GM23338 (cell line): ENCODE measurements around the gene MCM3AP. TPM values are rescaled to one million over a fixed set of nuclear protein-coding genes. Genes with fewer than 3 reads are reported as not detected.
"Not testable (repeated sequence)": the region's sequence is repeated elsewhere in the genome, so short reads cannot be mapped to it uniquely, and the experiment has no call there.

Experiments used
- ATAC-seq: fragments of 200-7000 bp; cut with Tn5 transposase; 3 replicates; pipeline ENCODE4 v1.9.1; 2020
- DNase-seq: peaks from one replicate; pipeline ENCODE4 v3.0.0-alpha.2; 2015; ENCODE audit warnings: low spot score
- H2AFZ ChIP-seq: fragments of 200-600 bp; sonication (generic); 2 replicates; pipeline ENCODE4 v1.8.0; 2016; ENCODE audit warnings: antibody characterized with exemption, mild to moderate bottlenecking, moderate library complexity
- H3F3A ChIP-seq: fragments of 200-600 bp; sonication (generic); replicated peaks from 2 replicates; pipeline ENCODE4 v1.8.0; 2017; ENCODE audit warnings: antibody characterized with exemption, mixed run types, low read depth
- H3K27ac ChIP-seq: fragments of 200-600 bp; sonication (generic); 2 replicates; pipeline ENCODE4 v1.6.1; 2016; ENCODE audit warnings: low read depth
- H3K27me3 ChIP-seq: fragments of 200-600 bp; sonication (generic); 2 replicates; pipeline ENCODE4 v1.8.0; 2016; ENCODE audit warnings: mild to moderate bottlenecking, mixed run types, moderate library complexity; ENCODE audit not compliant: insufficient read depth
- H3K36me3 ChIP-seq: fragments of 200-600 bp; sonication (generic); 2 replicates; pipeline ENCODE4 v1.8.0; 2016; ENCODE audit warnings: mild to moderate bottlenecking; ENCODE audit not compliant: insufficient read depth
- H3K4me1 ChIP-seq: fragments of 200-600 bp; sonication (generic); 2 replicates; pipeline ENCODE4 v1.8.0; 2016; ENCODE audit warnings: mild to moderate bottlenecking, moderate library complexity; ENCODE audit not compliant: insufficient read depth
- H3K4me2 ChIP-seq: fragments of 200-600 bp; sonication (generic); 2 replicates; pipeline ENCODE4 v1.7.1; 2017; ENCODE audit warnings: mixed run types
- H3K4me3 ChIP-seq: fragments of 200-600 bp; sonication (generic); 2 replicates; pipeline ENCODE4 v1.6.1; 2016; ENCODE audit warnings: mixed run types
- H3K79me2 ChIP-seq: fragments of 200-600 bp; sonication (generic); replicated peaks from 2 replicates; pipeline ENCODE4 v1.8.0; 2017; ENCODE audit warnings: mild to moderate bottlenecking; ENCODE audit not compliant: insufficient read depth
- H3K9me2 ChIP-seq: fragments of 200-600 bp; sonication (generic); 2 replicates; pipeline ENCODE4 v1.8.0; 2017; ENCODE audit not compliant: insufficient read depth
- H4K20me1 ChIP-seq: fragments of 200-600 bp; sonication (generic); replicated peaks from 2 replicates; pipeline ENCODE4 v1.8.0; 2017; ENCODE audit warnings: mild to moderate bottlenecking; ENCODE audit not compliant: insufficient read depth
- H3K27ac Mint-ChIP-seq: 2 replicates; pipeline ENCODE4 v1.8.0; 2020; ENCODE audit warnings: inconsistent platforms, mild to moderate bottlenecking, moderate library complexity, mixed read lengths
- H3K27me3 Mint-ChIP-seq: 3 replicates; pipeline ENCODE4 v1.8.0; 2022; ENCODE audit warnings: low read depth, mild to moderate bottlenecking, moderate library complexity, mixed read lengths, inconsistent platforms; ENCODE audit not compliant: insufficient read depth, poor library complexity
- H3K36me3 Mint-ChIP-seq: 3 replicates; pipeline ENCODE4 v1.8.0; 2021; ENCODE audit warnings: low read depth, mild to moderate bottlenecking, inconsistent platforms, moderate library complexity, mixed read lengths
- H3K4me1 Mint-ChIP-seq: 3 replicates; pipeline ENCODE4 v1.8.0; 2020; ENCODE audit warnings: mild to moderate bottlenecking, inconsistent platforms, mixed read lengths
- H3K4me3 Mint-ChIP-seq: 3 replicates; pipeline ENCODE4 v1.8.0; 2021; ENCODE audit warnings: moderate library complexity, mild to moderate bottlenecking, inconsistent platforms, mixed read lengths
- H3K9me3 Mint-ChIP-seq: 3 replicates; pipeline ENCODE4 v1.8.0; 2020; ENCODE audit warnings: moderate library complexity, mild to moderate bottlenecking, inconsistent platforms, mixed read lengths
- JUNB ChIP-seq: IDR thresholded peaks from one replicate; pipeline ENCODE4 v1.6.1; 2016; ENCODE audit warnings: antibody characterized with exemption; ENCODE audit not compliant: unreplicated experiment
- REST ChIP-seq: IDR thresholded peaks from one replicate; pipeline ENCODE4 v1.6.1; 2018; ENCODE audit warnings: antibody characterized with exemption; ENCODE audit not compliant: unreplicated experiment
- STAT1 ChIP-seq: IDR thresholded peaks from one replicate; pipeline ENCODE4 v1.6.1; 2016; ENCODE audit warnings: antibody characterized with exemption; ENCODE audit not compliant: unreplicated experiment
- ZNF331 ChIP-seq: fragments of 250-450 bp; sonication (Bioruptor Pico); IDR thresholded peaks from 2 replicates; pipeline ENCODE4 v1.5.0; 2020; ENCODE audit warnings: low read depth, mild to moderate bottlenecking, moderate library complexity
- polyA plus RNA-seq: library from polyadenylated mRNA; unstranded; fragments of >200 nt; fragmentation: Nextera tagmentation; extraction: Ambion mirVana; gene quantifications from 2 replicates; pipeline ENCODE4 v1.2.1, GENCODE V29; 2016
- total RNA-seq: library from RNA; depleted of rRNA; stranded (reverse); fragments of >200 nt; shearing (Covaris generic); gene quantifications from 2 replicates; pipeline ENCODE4 v1.2.3, GENCODE V29; 2014
- TF ChIP-seq, protein P1 (sequence below), 2 experiments: fragments of 200-600 bp in 1 of 2; sonication (generic) in 1 of 2; conservative IDR thresholded peaks; 2 replicates each; pipeline versions ENCODE4 v1.5.1 to v1.6.1; 2016 to 2017; ENCODE audit warnings: antibody characterized with exemption in 2 of 2, low read depth in 2 of 2, mild to moderate bottlenecking in 2 of 2, moderate library complexity in 1 of 2

MCM3AP gene
- total and polyA plus RNA-seq, 2 experiments from 2014 or later: 39.2 to 123 TPM

DNA sequence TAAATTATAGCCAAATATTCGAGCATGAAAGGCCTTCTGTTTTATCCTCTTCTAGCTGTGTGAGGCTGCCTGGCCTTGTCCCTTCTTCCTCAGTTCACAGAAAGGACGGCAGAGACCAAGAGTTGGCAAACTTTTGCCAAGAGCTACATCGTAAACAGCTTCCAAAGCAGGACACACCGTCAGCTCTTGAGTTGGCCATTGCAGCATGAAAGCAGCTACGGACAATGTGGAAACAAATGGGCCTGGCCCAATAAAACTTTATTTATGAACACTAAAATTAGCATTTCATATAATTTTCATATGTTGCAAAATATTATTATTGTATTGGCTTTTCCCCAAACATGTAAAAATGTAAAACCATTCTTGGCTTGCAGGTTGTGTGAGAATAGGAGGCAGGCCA lies 27.5 kb upstream of the MCM3AP start (continued):
- TF ChIP-seq REST (no peak), JUNB (no peak), STAT1 (no peak), ZNF331 (CRISPR knock-in tag) (no peak)

DNA sequence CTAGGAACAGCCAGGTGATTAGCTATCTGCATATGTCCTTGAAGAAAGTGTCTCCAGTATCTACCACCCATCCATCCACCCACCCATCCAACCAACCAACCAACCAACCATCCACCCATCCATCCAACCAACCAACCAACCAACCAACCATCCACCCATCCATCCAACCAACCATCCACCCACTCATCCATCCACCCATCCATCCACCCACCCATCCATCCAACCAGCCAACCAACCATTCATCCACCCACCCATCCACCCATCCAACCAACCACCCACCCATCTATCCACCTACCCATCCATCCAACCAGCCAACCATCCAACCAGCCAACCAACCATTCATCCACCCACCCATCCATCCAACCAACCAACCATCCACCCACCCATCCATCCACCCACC lies 26.2 kb upstream of the MCM3AP start:
- Histone ChIP-seq H4K20me1 (no peaks in the 10 kb centered on the region; the same call in 1 of the 2 replicates), H2AFZ (no peak overlapping the region), H3K27ac (no peak overlapping the region), H3K79me2 (no peaks in the 10 kb centered on the region), H3K4me3 (no peak overlapping the region), H3K9me2 (no peaks in the 10 kb centered on the region), H3K36me3 (peaks cover 21% of the 10 kb centered on the region), H3K27me3 (no peaks in the 10 kb centered on the region), H3F3A (0 out of 2 replicates have a peak, but pooled peaks cover 3% of the 10 kb centered on the region), H3K4me2 (no peak overlapping the region), H3K4me1 (no peaks in the 10 kb centered on the region)
- no peak overlapping the region for H3K4me3 Mint-ChIP-seq
- no peaks in the 10 kb centered on the region for H3K4me1 Mint-ChIP-seq
- H3K27ac Mint-ChIP-seq: no peak overlapping the region
- DNase-seq (no peak), ATAC-seq (no peak)
- no peaks in the 10 kb centered on the region for H3K9me3 Mint-ChIP-seq
- TF ChIP-seq, protein P1, sequence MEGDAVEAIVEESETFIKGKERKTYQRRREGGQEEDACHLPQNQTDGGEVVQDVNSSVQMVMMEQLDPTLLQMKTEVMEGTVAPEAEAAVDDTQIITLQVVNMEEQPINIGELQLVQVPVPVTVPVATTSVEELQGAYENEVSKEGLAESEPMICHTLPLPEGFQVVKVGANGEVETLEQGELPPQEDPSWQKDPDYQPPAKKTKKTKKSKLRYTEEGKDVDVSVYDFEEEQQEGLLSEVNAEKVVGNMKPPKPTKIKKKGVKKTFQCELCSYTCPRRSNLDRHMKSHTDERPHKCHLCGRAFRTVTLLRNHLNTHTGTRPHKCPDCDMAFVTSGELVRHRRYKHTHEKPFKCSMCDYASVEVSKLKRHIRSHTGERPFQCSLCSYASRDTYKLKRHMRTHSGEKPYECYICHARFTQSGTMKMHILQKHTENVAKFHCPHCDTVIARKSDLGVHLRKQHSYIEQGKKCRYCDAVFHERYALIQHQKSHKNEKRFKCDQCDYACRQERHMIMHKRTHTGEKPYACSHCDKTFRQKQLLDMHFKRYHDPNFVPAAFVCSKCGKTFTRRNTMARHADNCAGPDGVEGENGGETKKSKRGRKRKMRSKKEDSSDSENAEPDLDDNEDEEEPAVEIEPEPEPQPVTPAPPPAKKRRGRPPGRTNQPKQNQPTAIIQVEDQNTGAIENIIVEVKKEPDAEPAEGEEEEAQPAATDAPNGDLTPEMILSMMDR (conservative IDR thresholded peaks at IDR 0.05; ENCODE audit: low read depth in 2 of 2): no peak
- TF ChIP-seq STAT1: no peak
- H3K27me3 Mint-ChIP-seq: peaks cover 6% of the 10 kb centered on the region
- H3K36me3 Mint-ChIP-seq: peaks cover 44% of the 10 kb centered on the region

DNA sequence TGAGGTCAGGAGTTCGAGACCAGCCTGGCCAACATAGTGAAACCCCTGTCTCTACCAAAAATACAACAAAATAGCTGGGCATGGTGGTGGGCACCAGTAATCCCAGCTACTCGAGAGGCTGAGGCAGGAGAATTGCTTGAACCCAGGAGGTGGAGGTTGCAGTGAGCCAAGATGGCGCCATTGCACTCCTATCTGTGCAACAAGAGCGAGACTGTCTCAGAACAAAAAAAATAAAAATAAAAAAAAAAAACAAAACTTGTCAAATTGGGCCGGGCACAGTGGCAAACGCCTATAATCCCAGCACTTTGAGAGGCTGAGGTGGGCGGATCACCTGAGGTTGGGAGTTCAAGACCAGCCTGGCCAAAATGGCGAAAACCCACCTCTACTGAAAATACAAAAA lies 24.8 kb upstream of the MCM3AP start:
- not testable (repeated sequence) for H3K4me3 Mint-ChIP-seq, H3K4me1 ChIP-seq, H3K4me2 ChIP-seq, H3F3A ChIP-seq, H3K27ac ChIP-seq, ATAC-seq, H4K20me1 ChIP-seq, DNase-seq, H3K79me2 ChIP-seq, H3K4me1 Mint-ChIP-seq, H3K9me3 Mint-ChIP-seq, H3K27ac Mint-ChIP-seq, H3K9me2 ChIP-seq, H3K27me3 Mint-ChIP-seq, H2AFZ ChIP-seq, H3K4me3 ChIP-seq, H3K27me3 ChIP-seq
- H3K36me3 Mint-ChIP-seq: peaks cover 51% of the 10 kb centered on the region
- peaks cover 21% of the 10 kb centered on the region for H3K36me3 ChIP-seq
